ENCODE results near the gene LYST.

Gene LYST

DNA sequence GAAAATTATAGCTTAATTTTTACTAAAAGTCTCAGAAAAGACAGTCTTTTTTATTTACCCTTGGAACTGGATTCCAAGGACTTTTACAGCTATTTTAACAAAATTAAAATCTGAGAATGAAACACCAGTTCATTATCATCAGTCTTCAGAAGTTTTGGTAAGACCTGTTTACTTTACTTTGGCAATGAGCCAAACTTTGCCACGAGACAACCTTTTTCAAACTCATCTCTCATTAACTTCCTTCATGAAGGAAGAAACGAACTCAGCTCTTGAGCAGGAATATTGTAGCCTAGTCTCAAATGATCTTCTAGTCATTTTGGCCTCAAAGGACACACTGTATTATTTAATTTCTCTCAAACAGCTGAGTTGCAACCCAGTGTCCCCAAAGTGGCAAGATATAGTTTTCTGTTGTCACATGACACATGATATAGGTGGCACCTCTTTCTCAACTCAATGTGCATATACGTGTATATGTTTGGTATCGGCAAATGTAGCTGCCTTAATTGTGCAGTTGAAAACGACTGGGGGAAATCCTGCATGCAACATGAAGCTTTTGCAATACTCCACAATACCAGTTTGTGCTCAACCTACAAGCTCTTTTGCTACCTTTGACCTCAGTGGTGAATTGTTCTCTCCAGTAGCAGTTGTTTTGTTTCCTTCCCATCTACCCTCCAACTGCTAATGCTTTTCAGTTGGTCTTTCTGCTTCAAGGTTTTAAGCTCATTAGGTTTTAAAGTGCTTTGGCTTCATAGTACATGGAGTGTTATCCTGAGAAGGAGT lies 208.8 kb downstream of the LYST start:
- Mint-ChIP-seq H3K9me3 (peaks cover 7% of the 10 kb centered on the region), H3K27ac (no peak overlapping the region), H3K4me1 (no peaks in the 10 kb centered on the region), H3K27me3 (ENCODE audit: low read depth) (peaks cover 28% of the 10 kb centered on the region), H3K36me3 (ENCODE audit: low read depth) (no peaks in the 10 kb centered on the region), H3K4me3 (no peak overlapping the region)
- TF ChIP-seq, protein P1, sequence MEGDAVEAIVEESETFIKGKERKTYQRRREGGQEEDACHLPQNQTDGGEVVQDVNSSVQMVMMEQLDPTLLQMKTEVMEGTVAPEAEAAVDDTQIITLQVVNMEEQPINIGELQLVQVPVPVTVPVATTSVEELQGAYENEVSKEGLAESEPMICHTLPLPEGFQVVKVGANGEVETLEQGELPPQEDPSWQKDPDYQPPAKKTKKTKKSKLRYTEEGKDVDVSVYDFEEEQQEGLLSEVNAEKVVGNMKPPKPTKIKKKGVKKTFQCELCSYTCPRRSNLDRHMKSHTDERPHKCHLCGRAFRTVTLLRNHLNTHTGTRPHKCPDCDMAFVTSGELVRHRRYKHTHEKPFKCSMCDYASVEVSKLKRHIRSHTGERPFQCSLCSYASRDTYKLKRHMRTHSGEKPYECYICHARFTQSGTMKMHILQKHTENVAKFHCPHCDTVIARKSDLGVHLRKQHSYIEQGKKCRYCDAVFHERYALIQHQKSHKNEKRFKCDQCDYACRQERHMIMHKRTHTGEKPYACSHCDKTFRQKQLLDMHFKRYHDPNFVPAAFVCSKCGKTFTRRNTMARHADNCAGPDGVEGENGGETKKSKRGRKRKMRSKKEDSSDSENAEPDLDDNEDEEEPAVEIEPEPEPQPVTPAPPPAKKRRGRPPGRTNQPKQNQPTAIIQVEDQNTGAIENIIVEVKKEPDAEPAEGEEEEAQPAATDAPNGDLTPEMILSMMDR (IDR thresholded peaks at IDR 0.05; ENCODE audit: unreplicated experiment in 3 of 3), result no peak

DNA sequence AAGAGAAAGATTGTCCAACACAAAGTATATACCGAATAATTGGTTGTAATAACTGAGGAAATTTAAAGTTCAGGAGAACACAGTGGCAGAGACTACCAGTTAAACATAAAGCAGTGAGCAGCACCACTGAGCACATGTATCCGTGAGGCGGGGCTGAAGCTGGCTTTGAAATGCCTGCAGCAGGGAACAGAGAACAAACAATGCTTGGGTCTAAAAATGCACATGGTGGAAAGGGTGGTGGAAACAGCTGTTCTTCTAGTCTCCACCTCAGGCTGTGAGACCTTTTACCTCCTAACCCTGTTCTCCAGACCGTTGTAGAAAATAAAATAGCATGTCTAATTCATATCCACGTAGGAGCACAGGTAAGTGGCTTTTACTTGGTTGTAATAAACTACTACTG lies 209.4 kb downstream of the LYST start:
- Mint-ChIP-seq H3K36me3 (ENCODE audit: low read depth) (no peaks in the 10 kb centered on the region), H3K27me3 (ENCODE audit: low read depth) (peaks cover 34% of the 10 kb centered on the region), H3K4me1 (no peaks in the 10 kb centered on the region), H3K27ac (no peak overlapping the region), H3K4me3 (no peak overlapping the region), H3K9me3 (peaks cover 9% of the 10 kb centered on the region)
- TF ChIP-seq, protein P1 (IDR thresholded peaks at IDR 0.05; ENCODE audit: unreplicated experiment in 3 of 3), result no peak

DNA sequence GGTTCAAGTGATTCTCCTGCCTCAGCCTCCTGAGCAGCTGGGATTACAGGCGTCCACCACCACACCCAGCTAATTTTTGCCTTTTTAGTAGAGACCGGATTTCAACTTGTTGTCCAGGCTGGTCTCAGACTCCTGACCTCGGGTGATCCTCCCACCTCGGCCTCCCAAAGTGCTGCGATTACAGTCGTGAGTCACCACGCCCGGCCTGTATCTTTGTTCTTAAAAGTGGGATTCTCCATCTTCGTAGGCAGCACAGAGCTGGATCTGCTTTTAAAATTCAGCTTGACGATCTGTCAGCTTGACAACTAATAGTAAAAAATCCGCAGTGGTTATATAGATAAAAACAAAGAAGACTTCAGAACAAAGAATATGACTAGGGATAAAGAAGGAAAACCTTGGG lies 214.3 kb downstream of the LYST start:
- peaks cover 72% of the 10 kb centered on the region for H3K27me3 Mint-ChIP-seq (ENCODE audit: low read depth)
- H3K4me3 Mint-ChIP-seq, result peak overlapping the region in 1 of 3 experiments; percentile 9
- peaks cover 9% of the 10 kb centered on the region for H3K9me3 Mint-ChIP-seq
- H3K27ac Mint-ChIP-seq, result no peak overlapping the region
- H3K4me1 Mint-ChIP-seq, result peaks cover 6% of the 10 kb centered on the region
- no peaks in the 10 kb centered on the region for H3K36me3 Mint-ChIP-seq (ENCODE audit: low read depth)
- TF ChIP-seq, protein P1 (IDR thresholded peaks at IDR 0.05; ENCODE audit: unreplicated experiment in 3 of 3), result no peak

DNA sequence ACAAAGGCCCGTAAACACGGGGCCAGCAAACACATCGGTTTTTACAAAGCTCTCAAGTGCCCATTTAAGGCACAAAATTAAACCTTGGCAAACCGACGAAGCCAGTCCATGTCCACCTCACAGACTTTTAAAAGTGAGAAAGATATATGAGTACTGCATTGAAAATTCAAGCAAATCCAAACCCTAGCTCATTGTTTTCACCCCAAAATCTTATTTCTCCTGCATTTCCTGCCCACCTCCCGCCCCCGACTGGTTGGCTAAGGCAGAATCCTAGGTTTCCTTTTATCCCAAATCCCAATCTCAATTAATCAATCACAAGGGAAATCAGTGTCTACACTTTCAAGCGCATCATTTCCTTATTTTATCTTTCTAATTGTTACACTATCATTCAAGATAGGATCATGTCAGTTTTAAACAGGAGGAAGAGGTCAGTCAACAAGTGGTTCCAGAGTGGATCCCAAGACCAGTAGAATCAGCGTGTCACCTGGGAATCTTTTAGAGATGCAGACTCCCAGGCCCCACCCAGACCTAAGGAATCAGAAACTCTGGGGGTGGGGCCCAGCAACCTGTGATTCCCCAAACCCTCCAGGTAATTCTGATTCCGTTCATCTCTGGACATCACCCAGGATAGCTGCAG lies 215.4 kb downstream of the LYST start:
- H3K9me3 Mint-ChIP-seq, result peaks cover 9% of the 10 kb centered on the region
- peaks cover 80% of the 10 kb centered on the region for H3K27me3 Mint-ChIP-seq (ENCODE audit: low read depth)
- no peaks in the 10 kb centered on the region for H3K36me3 Mint-ChIP-seq (ENCODE audit: low read depth)
- H3K27ac Mint-ChIP-seq, result no peak overlapping the region
- H3K4me3 Mint-ChIP-seq, result peak overlapping the region; percentile 79 to 81 (median 79)
- peaks cover 6% of the 10 kb centered on the region for H3K4me1 Mint-ChIP-seq
- TF ChIP-seq, protein P1 (IDR thresholded peaks at IDR 0.05; ENCODE audit: unreplicated experiment in 3 of 3), result no peak

DNA sequence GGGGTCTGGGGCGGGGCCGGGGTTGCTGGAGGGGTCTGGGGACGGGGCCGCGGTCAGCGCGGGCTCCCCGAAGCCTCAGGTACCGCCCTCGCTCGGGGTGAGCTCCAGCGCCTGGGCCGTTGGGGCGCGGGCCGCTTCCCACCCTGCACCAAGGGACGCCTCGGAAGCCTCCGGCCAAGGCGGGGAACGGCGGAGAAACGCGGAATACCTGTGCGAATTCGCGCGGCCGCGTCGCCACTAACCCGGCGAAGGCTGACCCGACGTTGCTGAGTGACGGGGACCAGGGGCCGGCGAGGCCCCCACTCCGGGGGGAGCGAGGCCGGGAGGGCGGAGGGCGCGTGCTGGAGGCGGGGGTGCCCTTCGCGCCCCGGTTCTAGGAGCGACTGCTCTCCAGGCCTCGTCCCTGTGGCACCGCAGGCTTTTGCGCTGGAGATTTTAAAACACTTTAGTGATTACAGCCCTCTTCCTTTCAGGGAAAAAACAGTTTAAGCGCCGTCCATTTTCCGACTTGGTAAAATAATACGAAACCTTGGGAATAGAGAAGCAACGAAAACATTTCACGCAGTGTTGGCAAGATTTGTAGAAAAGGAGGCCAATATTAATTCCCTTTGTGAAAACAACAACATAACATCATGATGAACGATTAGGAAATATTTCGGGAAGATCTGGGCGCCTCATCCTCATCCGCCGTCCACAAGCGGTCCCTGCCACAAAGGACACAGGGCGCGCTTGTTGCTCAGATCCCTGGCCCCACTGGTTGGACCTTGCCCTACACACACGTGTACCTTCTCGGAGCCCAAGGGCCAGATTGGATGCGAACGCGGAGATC lies 216.2 kb downstream of the LYST start:
- H3K4me1 Mint-ChIP-seq, result peaks cover 6% of the 10 kb centered on the region
- no peak overlapping the region for H3K27ac Mint-ChIP-seq
- H3K4me3 Mint-ChIP-seq, result peak overlapping the region; percentile 79 to 81 (median 79)
- H3K9me3 Mint-ChIP-seq, result peaks cover 9% of the 10 kb centered on the region
- TF ChIP-seq, protein P1 (IDR thresholded peaks at IDR 0.05; ENCODE audit: unreplicated experiment in 3 of 3), result no peak
- peaks cover 83% of the 10 kb centered on the region for H3K27me3 Mint-ChIP-seq (ENCODE audit: low read depth)
- H3K36me3 Mint-ChIP-seq (ENCODE audit: low read depth), result no peaks in the 10 kb centered on the region

Measured in nephron (organoid).